Fibroblast of peridontal ligament (primary cell): Measurements from ENCODE around the gene DNAH17.

Source experiments
- DNase-seq: peaks from one replicate; pipeline ENCODE4 v3.0.0-alpha.2; 2010; ENCODE audit errors: extremely low read depth

The DNAH17 gene

DNA sequence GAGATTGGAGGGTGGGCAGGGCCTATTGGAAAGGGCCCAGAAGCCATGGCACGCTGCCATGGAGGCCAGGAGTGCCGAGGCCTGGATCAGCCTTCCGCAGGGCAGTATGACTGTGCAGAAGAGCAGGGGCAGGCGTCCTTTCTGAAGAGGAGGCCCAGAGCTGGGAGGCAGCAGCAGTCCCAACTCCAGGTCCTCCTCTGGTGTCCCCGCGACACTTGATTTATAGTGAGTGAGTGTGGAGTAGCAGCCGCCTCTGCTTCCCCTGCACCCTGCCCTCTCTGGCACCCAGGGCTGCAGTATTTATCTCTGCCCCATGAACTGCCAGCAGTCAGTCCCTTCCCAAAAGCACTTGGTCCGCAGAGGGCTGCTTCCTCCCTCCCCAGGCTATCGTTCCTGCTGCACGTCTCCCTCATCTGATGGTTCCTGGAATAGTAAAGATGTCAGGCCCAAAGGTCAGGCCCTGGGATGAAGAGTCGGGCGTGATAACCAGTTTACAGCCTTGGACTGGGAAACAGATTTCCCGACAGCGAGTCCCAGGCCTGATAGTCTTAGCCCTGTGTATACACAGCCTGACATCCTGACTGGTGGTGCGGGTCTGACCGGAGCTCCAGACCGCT, 165.8 kb downstream of the DNAH17 start:
- no peak for DNase-seq

GRCh38 chr17:78409191-78409928, 167.8 kb downstream of the DNAH17 start:
- DNase-seq, result no peak

GRCh38 chr17:78408476-78409050, 168.6 kb downstream of the DNAH17 start:
- no peak for DNase-seq

GRCh38 chr17:78407387-78408000, 169.7 kb downstream of the DNAH17 start:
- DNase-seq, result no peak

DNA sequence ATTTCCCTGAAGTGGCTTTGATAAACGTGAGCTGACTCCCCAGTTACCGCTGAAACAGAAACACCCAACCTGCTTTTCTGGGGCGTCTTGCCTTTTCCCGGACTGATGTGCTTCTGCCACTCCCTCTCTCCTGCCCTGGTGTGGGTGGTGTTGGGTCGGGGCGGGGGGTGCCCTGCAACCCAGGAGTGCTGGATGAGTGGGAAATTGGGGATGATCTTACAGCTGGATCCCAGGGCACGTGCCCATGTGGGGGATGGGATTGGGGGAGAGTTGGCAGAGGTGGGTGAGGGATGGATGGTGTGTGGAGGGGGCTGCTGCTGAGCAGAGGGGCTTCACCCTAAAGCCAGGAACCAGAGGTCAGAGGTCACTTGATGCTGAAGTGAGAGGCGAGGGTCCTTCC, 170.3 kb downstream of the DNAH17 start:
- DNase-seq, result no peak

- no peak for DNase-seq
Observed at GRCh38 chr17:78406396-78406795, 170.8 kb downstream of the DNAH17 start.

DNA sequence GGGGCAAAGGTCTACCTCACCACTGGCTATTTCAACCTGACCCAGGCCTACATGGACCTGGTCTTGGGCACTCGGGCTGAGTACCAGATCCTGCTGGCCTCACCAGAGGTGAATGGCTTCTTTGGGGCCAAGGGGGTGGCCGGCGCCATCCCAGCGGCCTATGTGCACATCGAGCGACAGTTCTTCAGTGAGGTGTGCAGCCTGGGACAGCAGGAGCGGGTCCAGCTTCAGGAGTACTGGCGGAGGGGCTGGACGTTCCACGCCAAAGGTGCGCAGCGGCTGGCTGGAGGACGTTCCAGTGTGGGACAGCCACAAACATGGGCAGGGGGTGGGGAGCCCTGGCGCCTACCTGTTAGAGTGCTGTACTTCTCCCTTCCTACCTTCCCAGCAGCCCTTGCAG, 173.4 kb downstream of the DNAH17 start:
- DNase-seq, result no peak

- no peak for DNase-seq
Observed at GRCh38 chr17:78401891-78402290, 175.3 kb downstream of the DNAH17 start.

DNA sequence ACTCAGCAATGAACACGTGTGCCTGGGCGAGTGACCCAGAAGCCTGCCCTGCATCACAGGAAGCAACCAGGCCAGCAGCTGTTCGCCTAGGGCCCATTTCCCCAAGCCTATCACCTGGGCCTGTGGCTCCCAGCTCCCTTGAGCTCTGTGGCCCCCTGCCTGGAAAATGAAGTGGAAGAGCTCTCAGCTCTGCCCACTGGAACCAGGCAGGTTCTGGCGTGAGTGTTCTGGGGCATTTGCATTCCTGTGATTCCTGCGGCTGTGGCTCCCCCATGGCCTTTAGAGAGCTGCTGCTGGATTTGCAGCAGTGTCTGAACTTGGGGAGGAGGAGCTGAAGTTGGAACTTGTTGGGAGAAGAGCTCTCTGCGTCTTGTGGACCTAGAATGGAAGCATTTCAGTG, 175.9 kb downstream of the DNAH17 start:
- peak; percentile 47 for DNase-seq

DNA sequence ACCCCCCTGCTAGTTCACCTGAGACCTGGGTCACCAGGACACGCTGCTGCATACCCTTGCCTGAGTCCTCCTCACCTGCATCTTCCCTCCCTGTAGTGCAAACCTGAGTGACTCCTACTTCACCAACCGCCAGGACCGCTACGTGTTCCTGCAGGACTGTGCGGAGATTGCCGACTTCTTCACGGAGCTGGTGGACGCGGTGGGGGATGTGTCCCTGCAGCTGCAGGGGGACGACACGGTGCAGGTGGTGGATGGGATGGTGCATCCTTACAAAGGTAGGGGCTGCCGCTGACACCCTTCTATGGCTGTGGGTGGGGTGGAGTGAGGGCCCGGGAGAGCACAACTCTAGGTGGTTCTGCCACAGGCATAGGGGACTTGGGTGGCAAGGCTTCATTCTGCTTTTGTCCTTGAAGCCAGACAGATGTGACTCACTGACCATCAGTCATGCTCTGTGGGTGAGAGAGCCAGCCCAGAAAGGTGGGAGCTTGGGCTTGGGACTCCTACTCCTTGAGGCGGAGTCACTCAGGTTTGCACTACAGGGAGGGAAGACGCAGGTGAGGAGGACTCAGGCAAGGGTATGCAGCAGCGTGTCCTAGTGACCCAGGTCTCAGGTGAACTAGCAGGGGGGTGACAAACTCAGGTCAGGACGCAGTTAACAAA, 176.5 kb downstream of the DNAH17 start:
- no peak for DNase-seq

GRCh38 chr17:78399693-78400144, 177.5 kb downstream of the DNAH17 start:
- DNase-seq, result no peak

DNA sequence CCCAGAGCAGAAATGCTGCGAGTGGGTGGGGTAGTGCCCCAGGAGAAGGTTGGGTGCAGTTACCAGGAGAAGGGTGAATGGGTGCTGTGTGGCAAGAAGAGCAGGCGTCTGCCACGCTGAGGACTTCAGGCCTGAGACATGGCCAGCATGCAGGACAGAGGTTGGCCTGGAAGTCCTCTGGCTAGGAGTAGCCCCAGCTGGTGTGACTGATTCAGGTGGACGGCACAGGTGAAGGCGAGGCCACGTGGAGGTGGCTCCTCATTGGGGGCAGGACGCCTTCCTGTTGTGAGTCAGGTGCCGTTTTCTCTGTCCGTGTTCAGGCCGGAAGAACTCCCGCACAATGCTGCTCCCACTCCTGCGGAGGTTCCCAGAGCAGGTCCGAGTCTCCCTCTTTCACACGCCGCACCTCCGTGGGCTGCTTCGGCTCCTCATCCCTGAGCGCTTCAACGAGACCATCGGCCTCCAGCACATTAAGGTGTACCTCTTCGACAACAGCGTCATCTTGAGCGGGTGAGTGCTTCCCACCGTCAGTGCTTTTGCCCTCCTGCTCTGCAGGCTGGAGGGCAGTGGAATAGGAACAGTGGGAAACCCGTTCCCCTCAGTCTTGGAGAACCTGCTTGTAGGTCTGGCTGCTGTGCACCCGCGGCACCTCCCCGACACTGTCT, 178.0 kb downstream of the DNAH17 start:
- DNase-seq, result no peak

GRCh38 chr17:78398390-78398789, 178.8 kb downstream of the DNAH17 start:
- DNase-seq, result no peak

DNA sequence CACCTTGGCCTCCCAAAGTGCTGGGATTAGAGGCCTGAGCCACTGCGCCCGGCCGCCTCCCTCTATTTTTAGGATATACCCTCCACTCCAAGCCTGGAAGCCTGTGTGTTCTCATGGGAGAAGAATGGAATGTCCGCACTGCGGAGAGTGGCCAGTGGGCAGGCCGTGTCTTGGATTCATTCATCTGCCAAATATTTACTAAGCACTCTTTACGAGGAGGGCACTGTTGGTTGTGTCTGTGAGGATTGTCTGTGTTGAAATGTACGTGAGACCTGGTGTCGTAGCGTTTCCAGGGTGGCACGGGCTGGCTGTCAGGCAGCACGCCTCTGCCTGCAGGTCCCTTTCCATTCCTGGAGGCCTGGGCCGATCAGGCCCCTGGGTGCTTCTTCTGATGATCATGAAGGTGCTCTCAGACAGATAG, 179.5 kb downstream of the DNAH17 start:
- DNase-seq, result peak; percentile 81

GRCh38 chr17:78396441-78397337, 180.5 kb downstream of the DNAH17 start:
- peak; percentile 36 for DNase-seq

GRCh38 chr17:78395155-78395554, 182.0 kb downstream of the DNAH17 start:
- DNase-seq, result no peak

DNA sequence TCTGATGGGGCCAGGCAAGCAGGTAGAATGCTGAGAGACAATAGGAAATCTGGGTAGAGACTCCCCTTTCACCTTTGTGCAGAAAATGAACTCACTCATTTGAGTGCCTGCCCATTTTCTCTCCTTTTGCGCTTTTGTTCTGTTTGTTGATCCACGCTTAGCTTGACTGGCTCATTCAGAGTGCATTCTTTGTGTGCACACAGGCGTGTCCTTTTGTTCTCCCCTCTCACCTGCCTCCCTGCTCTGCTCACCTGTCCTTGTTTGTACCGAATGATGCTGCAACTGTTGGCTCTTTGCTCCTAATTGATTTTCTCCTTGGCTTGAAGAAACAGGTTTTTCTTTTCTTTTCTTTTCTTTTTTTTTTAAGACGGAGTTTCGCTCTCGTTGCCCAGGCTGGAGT, 183.0 kb downstream of the DNAH17 start:
- DNase-seq, result no peak

DNA sequence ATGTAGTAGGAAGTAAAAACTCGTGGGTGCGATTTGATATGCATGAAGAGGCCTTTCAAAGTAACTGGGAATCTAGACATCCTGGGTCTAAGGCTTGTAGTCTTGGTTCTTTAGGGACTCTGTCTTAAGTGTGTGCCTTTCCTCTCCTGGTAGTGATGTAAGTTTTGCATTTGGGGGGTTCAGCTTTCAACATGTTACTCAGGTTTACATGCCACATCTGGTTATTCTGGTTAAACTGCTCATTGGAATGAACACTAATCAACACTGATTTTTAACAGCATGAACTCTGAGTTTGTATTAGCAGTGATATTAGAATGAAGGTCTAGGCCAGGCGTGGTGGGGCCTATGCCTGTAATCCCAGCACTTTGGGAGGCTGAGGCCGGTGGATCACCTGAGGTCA, 183.6 kb downstream of the DNAH17 start:
- no peak for DNase-seq

GRCh38 chr17:78392295-78392694, 184.9 kb downstream of the DNAH17 start:
- DNase-seq, result no peak

GRCh38 chr17:78391843-78392242, 185.4 kb downstream of the DNAH17 start:
- DNase-seq, result peak; percentile 44

- no peak for DNase-seq
Observed at GRCh38 chr17:78391051-78391431, 186.2 kb downstream of the DNAH17 start.
